Cardiac fibroblast (primary cell): Measurements from ENCODE around the gene THSD4.

Experiments used
- DNase-seq, 2 donors: peaks; one replicate each; pipeline versions ENCODE4 v3.0.0 to v3.0.0-alpha.2; 2010; ENCODE audit warnings: low read depth in 2 of 2
- H3K4me3 ChIP-seq, 2 donors: replicated peaks in 1 of 2; 1 replicate in 1 of 2; 2 replicates in 1 of 2; pipeline ENCODE4 v1.5.1; 2011; ENCODE audit warnings: low read depth in 2 of 2, low read length in 2 of 2, mild to moderate bottlenecking in 2 of 2, moderate library complexity in 1 of 2
- CTCF ChIP-seq: IDR thresholded peaks from one replicate; pipeline ENCODE4 v1.5.1; 2011; ENCODE audit warnings: low read depth, mild to moderate bottlenecking, low read length, inconsistent platforms

THSD4 gene

DNA sequence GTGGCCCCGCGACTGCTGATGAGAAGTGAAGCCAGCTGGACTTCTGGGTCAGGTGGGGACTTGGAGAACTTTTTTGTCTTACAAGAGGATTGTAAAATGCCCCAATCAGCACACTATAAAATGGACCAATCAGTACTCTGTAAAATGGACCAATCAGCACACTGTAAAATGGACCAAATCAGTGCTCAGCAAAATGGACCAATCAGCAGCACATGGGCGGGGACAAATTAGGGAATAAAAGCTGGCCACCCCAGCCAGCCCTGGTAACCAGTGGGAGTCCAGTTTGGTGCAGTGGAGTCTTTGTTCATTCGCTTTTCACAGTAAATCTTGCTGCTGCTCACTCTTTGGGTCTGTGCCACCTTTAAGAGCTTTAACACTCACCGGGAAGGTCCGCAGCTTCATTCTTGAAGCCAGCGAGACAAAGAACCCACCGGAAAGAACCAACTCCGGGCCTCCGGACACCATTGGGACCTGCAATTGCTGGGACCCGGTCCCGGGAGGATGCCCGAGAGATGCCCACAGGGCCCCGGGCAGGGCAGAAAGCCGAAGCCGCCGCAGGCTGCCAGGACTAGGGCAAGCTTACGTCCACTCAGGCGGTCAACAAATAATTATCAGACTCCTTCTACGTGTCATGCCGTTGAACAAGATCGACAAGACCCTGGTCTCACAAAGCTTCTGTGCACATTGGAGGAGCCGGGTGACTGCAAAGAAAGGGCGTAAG lies 686.8 kb downstream of the THSD4 start:
- TF ChIP-seq CTCF = no peak
- no peak overlapping the region for H3K4me3 ChIP-seq
- no peak for DNase-seq

GRCh38 chr15:71802770-71803169 lies 687.5 kb downstream of the THSD4 start:
- DNase-seq = no peak
- no peak overlapping the region for H3K4me3 ChIP-seq
- TF ChIP-seq CTCF = peak; percentile 60

GRCh38 chr15:71804226-71804625 lies 689.0 kb downstream of the THSD4 start:
- no peak for TF ChIP-seq CTCF
- no peak overlapping the region for H3K4me3 ChIP-seq
- no peak for DNase-seq

GRCh38 chr15:71804695-71805470 lies 689.6 kb downstream of the THSD4 start:
- no peak for TF ChIP-seq CTCF
- DNase-seq = no peak
- H3K4me3 ChIP-seq = no peak overlapping the region

GRCh38 chr15:71806452-71806931 lies 691.2 kb downstream of the THSD4 start:
- H3K4me3 ChIP-seq = no peak overlapping the region
- DNase-seq = peak; percentile 51 to 63
- no peak for TF ChIP-seq CTCF

- no peak for TF ChIP-seq CTCF
- H3K4me3 ChIP-seq = no peak overlapping the region
- no peak for DNase-seq
Observed at GRCh38 chr15:71807125-71807629, 691.9 kb downstream of the THSD4 start.
